ENCODE data around the gene GOLGA2.
A peak's percentile ranks its signal among the peaks of the same experiment; 100 is the strongest.
"Not testable (repeated sequence)": the region's sequence is repeated elsewhere in the genome, so short reads cannot be mapped to it uniquely, and the experiment has no call there.

GOLGA2 gene

GRCh38 chr9:128232528-128233428 is 43.0 kb downstream of the GOLGA2 start:
- DNase-seq = no peak

DNA sequence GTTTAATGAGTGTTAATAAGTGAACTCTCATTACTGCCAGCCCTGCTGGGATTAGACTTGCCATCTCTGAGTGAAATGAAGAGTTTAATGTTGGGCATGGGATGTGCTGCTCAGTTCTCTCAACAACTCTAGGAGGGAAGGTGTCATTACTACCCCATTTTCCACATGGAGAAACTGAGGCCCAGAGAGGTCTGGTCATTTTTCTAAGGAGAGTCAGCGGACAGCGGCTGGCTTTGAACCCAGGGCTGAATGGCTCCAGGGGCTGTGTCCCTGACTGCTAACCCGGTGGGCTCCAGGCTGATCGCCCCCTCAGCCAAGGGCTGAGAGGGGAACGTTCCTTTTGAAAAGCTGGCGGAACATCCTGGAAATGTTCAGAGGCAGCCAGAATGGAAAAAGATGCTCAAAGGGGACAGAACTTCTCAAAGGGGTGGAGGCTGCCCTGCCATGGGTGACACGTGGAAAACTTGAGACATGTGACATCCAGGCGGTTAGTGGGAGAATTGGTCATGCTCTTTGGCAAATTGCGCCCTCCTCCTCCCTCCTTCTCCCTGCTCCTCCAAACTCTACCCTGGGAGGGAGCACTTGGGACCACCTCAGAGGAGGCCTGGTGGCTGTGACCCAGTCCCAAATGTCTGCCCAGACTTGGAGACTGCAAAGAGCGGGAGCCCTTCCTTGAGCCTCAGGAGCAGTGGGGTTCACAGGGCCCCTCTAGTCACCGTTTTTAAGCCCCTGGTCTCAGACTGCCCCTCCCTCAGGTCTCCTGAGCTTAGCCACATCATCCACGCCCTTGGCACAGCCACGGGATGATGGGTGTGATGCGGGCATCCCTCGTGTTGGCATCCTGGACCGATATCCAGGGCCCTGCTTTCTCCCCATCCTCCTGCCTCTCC is 43.9 kb downstream of the GOLGA2 start:
- DNase-seq = no peak

GRCh38 chr9:128230897-128231296 is 44.9 kb downstream of the GOLGA2 start:
- DNase-seq = not testable (repeated sequence)

GRCh38 chr9:128226412-128226801 is 49.4 kb downstream of the GOLGA2 start:
- DNase-seq = no peak

DNA sequence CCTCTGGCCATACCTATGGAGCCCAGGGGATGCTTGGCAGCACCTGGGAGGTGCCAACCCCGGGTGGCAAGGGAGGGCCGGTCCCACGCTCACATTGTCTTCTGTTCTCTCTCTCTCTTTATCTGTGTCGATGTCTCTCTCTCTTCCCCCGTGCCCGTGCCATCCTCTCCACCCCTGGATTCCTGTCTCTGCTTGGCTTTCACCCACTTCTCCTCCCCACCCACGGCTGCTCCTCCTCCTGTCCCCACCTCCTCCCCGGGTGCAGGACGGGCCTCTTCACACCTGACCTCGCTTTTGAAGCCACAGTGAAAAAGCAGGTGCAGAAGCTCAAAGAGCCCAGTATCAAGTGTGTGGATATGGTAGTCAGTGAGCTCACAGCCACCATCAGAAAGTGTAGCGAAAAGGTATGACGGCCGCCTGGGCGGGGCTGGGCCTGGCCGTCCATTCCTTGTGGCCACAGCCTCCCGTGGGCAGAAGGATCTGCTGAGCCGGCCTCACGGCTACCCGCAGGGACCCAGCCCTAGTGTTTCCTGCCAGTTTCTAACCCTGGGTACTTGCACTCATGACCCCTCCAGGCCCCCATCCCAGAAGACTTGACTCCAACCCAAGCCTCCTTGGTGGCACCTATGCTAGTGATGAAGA is 49.9 kb downstream of the GOLGA2 start:
- no peak for DNase-seq

DNA sequence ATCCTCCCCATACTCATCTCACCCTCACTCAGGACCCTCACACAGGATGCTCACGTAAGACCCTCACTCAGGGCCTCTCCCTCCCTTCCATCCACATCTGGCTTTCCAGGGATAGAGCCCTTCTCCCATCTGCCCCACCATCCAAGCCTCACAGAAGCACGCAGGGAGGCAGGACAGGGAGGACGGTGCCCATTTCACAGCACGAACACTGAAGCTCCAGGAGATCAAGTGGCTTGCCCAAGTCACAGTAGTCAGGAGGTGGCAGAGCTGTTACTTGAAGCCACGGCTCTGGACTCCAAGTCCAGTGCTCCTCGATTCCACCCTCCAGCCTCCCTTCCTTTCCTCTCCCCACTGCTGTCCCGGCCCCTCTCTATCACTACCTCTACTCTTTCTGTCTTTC is 50.9 kb downstream of the GOLGA2 start:
- DNase-seq = no peak

DNA sequence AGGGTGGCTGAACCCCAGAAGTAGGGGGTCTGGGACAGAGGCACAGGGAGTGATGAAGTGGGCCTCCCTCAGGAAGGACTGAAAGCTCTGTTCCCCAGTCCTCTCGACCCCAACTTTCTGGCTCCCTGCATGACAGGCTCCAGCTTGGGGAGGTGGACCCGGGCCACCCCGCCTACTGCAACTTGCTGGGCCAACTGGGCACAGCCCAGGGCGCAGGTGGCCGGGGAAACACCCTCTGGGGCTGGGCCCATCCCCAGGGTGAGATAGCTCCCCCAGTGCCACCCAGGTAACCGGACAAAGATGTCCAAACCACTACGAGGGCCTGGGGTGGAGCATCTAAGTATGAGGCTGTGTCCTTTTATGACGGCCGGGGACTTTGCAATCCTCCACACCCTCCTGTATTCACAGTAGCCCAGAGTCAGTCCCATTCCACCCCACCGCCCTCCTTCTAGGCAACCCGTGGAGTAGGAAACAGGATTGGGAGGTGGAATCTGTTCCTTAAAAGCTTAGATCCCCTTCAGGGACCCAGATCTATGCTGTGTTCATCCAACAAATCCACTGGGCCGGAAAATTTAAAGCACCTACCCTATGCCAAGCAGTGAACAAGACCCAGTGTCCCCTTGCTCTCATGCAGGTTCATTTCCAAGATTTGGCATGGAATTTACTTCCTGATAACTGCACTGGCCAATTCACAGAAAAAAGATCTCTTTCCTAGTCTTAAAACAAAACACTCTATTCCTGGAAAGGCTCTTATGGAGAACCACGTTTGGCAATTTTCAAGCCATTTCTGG is 52.7 kb downstream of the GOLGA2 start:
- DNase-seq = no peak

DNA sequence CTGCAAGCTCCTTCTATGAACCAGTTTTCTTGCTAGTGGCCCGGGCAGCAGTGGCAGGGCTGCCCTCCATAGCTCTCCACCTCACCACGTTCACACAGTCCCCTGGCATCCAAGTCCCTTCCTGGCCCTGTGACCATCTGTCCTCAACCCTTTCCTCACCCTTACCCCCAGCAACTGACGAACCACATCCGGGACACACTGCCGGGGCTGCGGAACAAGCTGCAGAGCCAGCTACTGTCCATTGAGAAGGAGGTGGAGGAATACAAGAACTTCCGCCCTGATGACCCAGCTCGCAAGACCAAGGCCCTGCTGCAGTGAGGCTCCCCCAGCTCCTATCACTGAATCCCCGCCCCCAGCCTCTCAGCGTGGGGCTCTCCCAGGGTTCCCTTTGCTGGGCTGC is 53.8 kb downstream of the GOLGA2 start:
- no peak for DNase-seq

DNA sequence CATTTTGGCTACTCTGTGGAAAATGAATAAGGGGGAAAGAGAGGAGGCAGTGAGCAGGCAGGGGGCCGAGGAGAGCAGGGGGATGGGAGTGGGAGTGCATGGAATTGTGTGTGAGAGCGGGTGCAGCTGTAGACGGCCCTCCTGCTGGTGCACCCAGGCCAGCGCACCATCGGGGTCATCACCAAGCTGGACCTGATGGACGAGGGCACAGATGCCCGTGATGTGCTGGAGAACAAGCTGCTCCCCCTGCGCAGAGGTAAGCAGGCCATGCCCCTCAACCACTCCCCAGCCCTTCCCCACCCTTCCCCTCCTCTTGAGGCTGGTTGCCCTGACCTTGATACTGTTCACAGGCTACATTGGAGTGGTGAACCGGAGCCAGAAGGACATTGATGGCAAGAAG is 56.0 kb downstream of the GOLGA2 start:
- no peak for DNase-seq

DNA sequence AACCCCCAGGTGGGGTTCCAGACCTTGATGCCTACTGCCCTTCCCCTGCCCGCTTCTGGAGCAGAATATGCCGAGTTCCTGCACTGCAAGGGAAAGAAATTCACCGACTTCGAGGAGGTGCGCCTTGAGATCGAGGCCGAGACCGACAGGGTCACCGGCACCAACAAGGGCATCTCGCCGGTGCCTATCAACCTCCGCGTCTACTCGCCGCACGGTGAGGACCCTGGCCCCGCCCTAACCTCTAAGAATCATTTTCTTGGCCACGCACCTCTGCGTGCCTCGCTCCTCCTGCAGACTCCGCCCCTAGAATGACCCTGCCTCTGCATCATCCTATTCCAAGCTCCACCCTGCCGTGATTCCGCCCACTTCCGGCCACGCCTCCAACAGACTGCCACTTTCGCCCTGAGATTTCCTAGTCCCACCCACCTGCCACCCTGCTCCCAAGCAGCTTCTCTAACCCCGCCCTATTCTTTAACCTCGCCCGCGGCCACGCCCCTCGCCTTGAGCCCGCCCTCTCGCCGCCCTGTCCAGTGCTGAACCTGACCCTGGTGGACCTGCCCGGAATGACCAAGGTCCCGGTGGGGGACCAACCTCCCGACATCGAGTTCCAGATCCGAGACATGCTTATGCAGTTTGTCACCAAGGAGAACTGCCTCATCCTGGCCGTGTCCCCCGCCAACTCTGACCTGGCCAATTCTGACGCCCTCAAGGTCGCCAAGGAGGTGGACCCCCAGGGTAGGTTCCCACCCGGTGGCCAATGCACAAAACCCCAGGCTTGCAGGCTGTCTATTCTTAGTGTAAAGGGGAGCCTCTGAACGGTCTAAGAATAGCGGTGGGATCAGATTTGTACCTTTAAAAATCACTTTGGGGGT is 57.1 kb downstream of the GOLGA2 start:
- DNase-seq = peak; percentile 90

- DNase-seq = no peak
Measured at GRCh38 chr9:128218172-128218517, 57.7 kb downstream of the GOLGA2 start.

GRCh38 chr9:128216781-128217553 is 58.8 kb downstream of the GOLGA2 start:
- no peak for DNase-seq

- DNase-seq = no peak
Measured at GRCh38 chr9:128215491-128216409, 60.1 kb downstream of the GOLGA2 start.

GRCh38 chr9:128214571-128215490 is 61.0 kb downstream of the GOLGA2 start:
- DNase-seq = no peak

DNA sequence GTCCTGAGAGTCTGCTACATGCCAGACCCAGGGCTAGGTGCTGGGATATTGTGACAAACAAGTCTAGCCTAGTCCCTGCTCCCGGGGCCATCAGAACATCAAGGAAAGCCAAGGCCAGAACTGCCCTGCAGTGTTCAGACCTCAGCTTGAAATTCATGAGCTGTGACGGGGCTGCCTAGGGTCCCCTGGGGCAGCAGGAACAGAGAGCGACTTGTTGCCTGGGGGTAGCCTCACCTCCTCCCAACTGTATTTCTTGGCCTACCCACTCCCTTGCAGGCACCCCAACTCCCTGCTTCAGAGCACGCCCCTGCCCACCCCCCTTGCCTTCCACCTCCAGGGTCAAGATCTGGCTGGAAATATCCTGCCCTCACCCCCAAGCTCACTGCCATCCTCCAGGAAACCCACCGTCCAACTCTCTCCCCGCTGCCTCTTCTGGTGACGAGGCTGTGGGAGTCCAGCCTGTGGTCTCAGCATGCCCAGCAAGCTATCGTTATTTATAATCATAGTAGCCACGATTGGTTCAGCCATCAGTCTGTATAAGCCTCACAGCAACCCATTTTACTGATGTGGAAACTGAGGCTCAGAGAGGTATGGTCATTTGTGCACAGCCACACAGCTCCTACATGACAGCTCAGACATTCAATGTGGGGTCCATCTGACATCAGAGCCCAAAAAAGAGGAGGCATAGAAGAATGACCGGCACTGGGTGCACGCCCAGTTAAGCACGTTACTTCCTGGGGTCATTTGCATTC is 61.9 kb downstream of the GOLGA2 start:
- DNase-seq = no peak

GRCh38 chr9:128211981-128212281 is 63.9 kb downstream of the GOLGA2 start:
- no peak for DNase-seq

DNA sequence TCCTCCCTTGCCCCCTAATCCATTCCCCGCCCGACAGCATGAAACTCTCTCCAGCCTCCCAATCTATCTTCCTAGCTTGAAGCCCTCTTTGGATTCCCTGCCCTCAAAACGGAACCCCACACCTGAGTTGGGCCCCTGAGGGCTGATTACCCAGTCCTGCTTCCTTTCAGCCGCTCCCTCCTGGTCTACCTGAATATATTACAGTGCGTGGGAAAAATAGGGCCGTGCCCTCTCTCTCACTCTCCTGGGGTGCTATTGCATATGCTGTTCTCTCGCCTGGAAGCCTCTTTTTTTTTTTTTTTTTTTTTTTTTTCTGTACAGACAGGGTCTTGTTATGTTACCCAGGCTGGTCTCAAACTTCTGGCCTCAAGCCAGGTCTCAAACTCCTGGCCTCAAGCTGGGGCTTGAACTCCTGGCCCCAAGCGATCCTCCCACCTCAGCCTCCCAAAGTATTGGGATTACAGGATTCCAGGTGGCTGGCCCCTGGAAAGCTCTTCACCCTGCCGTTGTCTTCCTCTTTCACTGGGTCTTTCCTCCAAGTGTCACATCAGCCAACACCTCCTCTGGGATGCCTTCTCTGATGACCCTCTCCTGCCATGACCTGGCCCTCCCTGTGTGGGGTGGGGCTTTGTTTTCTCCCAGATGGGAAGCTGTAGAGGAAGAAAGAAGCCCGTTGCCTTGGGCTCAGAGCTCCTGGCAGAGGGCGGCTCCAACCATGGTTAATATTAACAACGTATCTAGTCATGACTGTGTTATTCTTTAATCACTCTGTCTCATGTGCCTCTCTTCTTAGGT is 64.4 kb downstream of the GOLGA2 start:
- DNase-seq = no peak

Measured in activated T-cell treated with anti-CD3 and anti-CD28 coated beads, Interleukin-2, amount 50 U/mL, for 1 hour (primary cell).